GM12878 (cell line): ENCODE results near the gene MBOAT7. TPM values are rescaled to one million over a fixed set of nuclear protein-coding genes. Genes with fewer than 3 reads are reported as not detected.
"Not testable (repeated sequence)": the region's sequence is repeated elsewhere in the genome, so short reads cannot be mapped to it uniquely, and the experiment has no call there.

Experiments
- ATAC-seq: fragments of 200-7000 bp; cut with Tn5 transposase; 3 replicates; pipeline ENCODE4 v1.9.1; 2020; ENCODE audit warnings: mild to moderate bottlenecking, moderate library complexity
- BruUV-seq: library from RNA; stranded (reverse); fragments of 400-500 nt; replicated peaks from 2 replicates; lab custom pipeline; 2021; lab: Mats Ljungman, UMichigan
- CTCF ChIA-PET: fragments of 300-600 bp; sonication (Branson Sonifier 250); formaldehyde crosslinking; extraction: SDS; loops from one replicate; lab custom pipeline; 2021; ENCODE audit warnings: inconsistent platforms; lab: Yijun Ruan, JAX
- POLR2A ChIA-PET: fragments of 350-600 bp; formaldehyde crosslinking; extraction: SDS; loops from one replicate; lab custom pipeline; 2021; ENCODE audit warnings: inconsistent platforms; lab: Charles Lee
- RAD21 ChIA-PET: fragments of 300-600 bp; sonication (Branson Sonifier 250); formaldehyde crosslinking; loops from one replicate; lab custom pipeline; 2023; ENCODE audit warnings: antibody characterized with exemption; ENCODE audit not compliant: unreplicated experiment; lab: Charles Lee
- SMC1A ChIA-PET: fragments of 300-600 bp; sonication (Branson Sonifier 250); formaldehyde crosslinking; loops from one replicate; lab custom pipeline; 2023; ENCODE audit not compliant: unreplicated experiment, uncharacterized antibody; lab: Charles Lee
- DNase-seq: peaks from one replicate; pipeline ENCODE4 v3.0.0-alpha.2; 2011; ENCODE audit warnings: low read depth, low spot score
- FAIRE-seq: peaks from 3 replicates; lab custom pipeline; 2011; peaks lifted over from hg19 to GRCh38; lab: Jason Lieb, UNC
- H2AFZ ChIP-seq: 2 replicates; pipeline ENCODE4 v1.6.0; 2011; ENCODE audit warnings: low read depth, low read length, control low read depth; ENCODE audit not compliant: control insufficient read depth
- H3K27ac ChIP-seq: 2 replicates; pipeline ENCODE4 v1.5.1; 2011; ENCODE audit warnings: control low read depth; ENCODE audit not compliant: control insufficient read depth, insufficient read depth
- H3K27me3 ChIP-seq, 2 experiments: replicated peaks in 1 of 2; 2 replicates each; pipeline versions ENCODE4 v1.6.0 to v1.6.1; 2011; ENCODE audit warnings: low read length in 1 of 2; ENCODE audit not compliant: control insufficient read depth in 2 of 2, insufficient read depth in 2 of 2
- H3K36me3 ChIP-seq, 2 experiments: 2 replicates each; pipeline ENCODE4 v1.5.1; 2011; ENCODE audit warnings: low read length in 1 of 2; ENCODE audit not compliant: control insufficient read depth in 2 of 2, insufficient read depth in 2 of 2
- H3K4me1 ChIP-seq: 2 replicates; pipeline ENCODE4 v1.6.1; 2011; ENCODE audit warnings: mild to moderate bottlenecking, low read length, moderate library complexity, mixed read lengths; ENCODE audit not compliant: control insufficient read depth, insufficient read depth
- H3K4me2 ChIP-seq: 2 replicates; pipeline ENCODE4 v1.6.0; 2011; ENCODE audit warnings: control low read depth; ENCODE audit not compliant: control insufficient read depth, insufficient read depth
- H3K4me3 ChIP-seq: fragments of 200-600 bp; sonication (generic); 2 replicates; pipeline ENCODE4 v1.5.1; 2016
- H3K79me2 ChIP-seq: 2 replicates; pipeline ENCODE4 v1.6.0; 2011; ENCODE audit warnings: low read length; ENCODE audit not compliant: control insufficient read depth, insufficient read depth
- H3K9ac ChIP-seq: 2 replicates; pipeline ENCODE4 v1.8.0; 2011; ENCODE audit warnings: low read length, control low read depth, mixed read lengths; ENCODE audit not compliant: control insufficient read depth, insufficient read depth
- H3K9me3 ChIP-seq: replicated peaks from 3 replicates; pipeline ENCODE4 v1.5.1; 2011; ENCODE audit warnings: mild to moderate bottlenecking, low read length; ENCODE audit not compliant: control insufficient read depth, insufficient read depth
- H4K20me1 ChIP-seq: 2 replicates; pipeline ENCODE4 v1.6.0; 2011; ENCODE audit not compliant: control insufficient read depth, insufficient read depth
- FOXM1 ChIP-seq: IDR thresholded peaks from 2 replicates; pipeline ENCODE4 v1.6.1; 2012; ENCODE audit warnings: low read depth, mild to moderate bottlenecking, inconsistent platforms, low read length, moderate library complexity
- IKZF1 ChIP-seq: fragments of 450-650 bp; conservative IDR thresholded peaks from 2 replicates; pipeline ENCODE4 v1.6.1; 2017; ENCODE audit warnings: antibody characterized with exemption, mild to moderate bottlenecking
- MYC ChIP-seq: IDR thresholded peaks from 2 replicates; pipeline ENCODE4 v1.6.1; 2011; ENCODE audit warnings: mild to moderate bottlenecking, low read length, moderate library complexity, inconsistent platforms; ENCODE audit not compliant: insufficient read depth, insufficient replicate concordance, insufficient read length, severe bottlenecking
- NR2C1 ChIP-seq: fragments of 450-650 bp; IDR thresholded peaks from 2 replicates; pipeline ENCODE4 v1.6.1; 2017; ENCODE audit warnings: antibody characterized with exemption, mild to moderate bottlenecking, moderate library complexity
- POLR2AphosphoS5 ChIP-seq: IDR thresholded peaks from 2 replicates; pipeline ENCODE4 v1.6.1; 2011; ENCODE audit warnings: mild to moderate bottlenecking, low read length, inconsistent platforms
- STAT3 ChIP-seq: IDR thresholded peaks from 2 replicates; pipeline ENCODE4 v1.6.1; 2011; ENCODE audit warnings: low read depth, low read length, improper control_type of control experiment
- ZNF217 ChIP-seq: fragments of 450-650 bp; IDR thresholded peaks from 2 replicates; pipeline ENCODE4 v1.6.1; 2017; ENCODE audit warnings: antibody characterized with exemption, mild to moderate bottlenecking
- WGBS: methylation state at CpG from one replicate; pipeline ENCODE4 v1.1.6; 2016; ENCODE audit warnings: low lambda C conversion rate; ENCODE audit not compliant: insufficient replicate concordance, insufficient coverage; ENCODE audit errors: missing lambda C conversion rate; 5-methylcytosine and 5-hydroxymethylcytosine counted together
- in situ Hi-C: fragments of 300-500 bp; cut with MboI; formaldehyde crosslinking; loops from 9 replicates; pipeline ENCODE4 v1.14.3; 2018; ENCODE audit warnings: mixed read lengths
- intact Hi-C: fragments of 100-400 bp; cut with micrococcal nuclease; formaldehyde crosslinking; loops from one replicate; pipeline ENCODE4 v1.14.2; 2022; ENCODE audit not compliant: unreplicated experiment
- polyA plus RNA-seq, 11 experiments: library from polyadenylated mRNA; depleted of rRNA in 4 of 11; unstranded in 6 of 11; stranded (reverse) in 5 of 11; fragments of >200 nt; fragmentation: Nextera tagmentation in 4 of 11; fragmentation: Illumina TruSeq in 1 of 11; extraction: Ambion mirVana in 4 of 11; extraction: Trizol in 1 of 11; gene quantifications; 1 replicate in 1 of 11; 2 replicates in 10 of 11; pipeline versions ENCODE4 v1.2.1 to v1.2.3, GENCODE V29; 2011 to 2016; ENCODE audit warnings: inconsistent platforms in 2 of 11, missing spikeins in 2 of 11, low read depth in 1 of 11
- total RNA-seq, 4 experiments: library from RNA; depleted of rRNA in 3 of 4; stranded (reverse); fragments of >200 nt in 3 of 4; fragmentation: Illumina TruSeq in 1 of 4; extraction: Trizol in 1 of 4; gene quantifications; 2 replicates each; pipeline versions ENCODE4 v1.2.1 to v1.2.3, GENCODE V29; 2013 to 2021
- TF ChIP-seq, protein P1 (sequence below): fragments of 450-650 bp; IDR thresholded peaks from 2 replicates; pipeline ENCODE4 v1.6.1; 2017; ENCODE audit warnings: borderline replicate concordance

MBOAT7 gene
- total and polyA plus RNA-seq, 10 of the 15 experiments (the other 5 are each of a cell fraction or from before 2014, with no cell fraction given): 0.69 to 44.5 (median 21.7) TPM

DNA sequence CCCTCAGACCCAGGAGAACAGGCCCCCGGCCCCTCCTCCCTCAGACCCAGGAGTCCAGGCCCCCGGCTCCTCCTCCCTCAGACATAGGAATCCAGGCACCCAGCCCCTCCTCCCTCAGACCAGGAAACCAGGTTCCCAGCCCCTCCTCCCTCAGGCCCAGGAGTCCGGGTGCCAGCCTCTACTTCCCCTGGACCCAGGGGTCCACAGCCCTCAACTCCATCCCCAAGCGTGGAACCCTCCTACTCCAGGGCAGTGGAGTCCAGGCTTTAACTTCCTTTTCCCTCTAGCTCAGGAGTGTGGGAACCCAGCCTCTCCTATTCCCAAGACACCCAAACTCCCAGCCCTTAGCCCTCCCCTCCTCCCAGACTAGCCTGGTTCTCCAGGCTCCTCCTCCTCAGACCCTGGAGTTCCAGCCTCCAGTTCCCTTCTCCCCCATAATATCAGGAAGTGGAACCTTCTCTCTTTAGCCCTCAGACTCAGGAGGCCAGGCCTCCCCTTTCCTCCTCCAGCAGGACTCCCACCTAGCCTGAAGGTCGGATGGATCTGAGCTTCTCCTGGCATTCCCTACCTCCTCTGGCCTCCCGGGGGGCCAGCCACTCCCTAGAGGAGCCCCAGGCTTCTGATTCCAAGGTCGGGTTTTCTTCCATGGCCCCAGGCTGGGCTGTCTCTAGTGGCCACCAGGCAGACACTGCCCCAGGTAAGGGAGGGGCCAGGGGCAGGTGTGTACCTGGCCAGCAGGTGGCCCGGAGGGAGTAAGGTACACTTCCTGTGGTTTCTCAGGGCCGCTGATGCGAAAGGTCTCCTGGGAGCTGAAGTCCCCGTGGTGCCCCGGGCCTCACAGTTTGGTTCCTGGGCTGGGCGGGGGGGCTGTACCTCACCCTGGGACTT lies 16.7 kb downstream of the MBOAT7 start, which contains the start of gene TMC4 (continued):
- TF ChIP-seq, protein P1, sequence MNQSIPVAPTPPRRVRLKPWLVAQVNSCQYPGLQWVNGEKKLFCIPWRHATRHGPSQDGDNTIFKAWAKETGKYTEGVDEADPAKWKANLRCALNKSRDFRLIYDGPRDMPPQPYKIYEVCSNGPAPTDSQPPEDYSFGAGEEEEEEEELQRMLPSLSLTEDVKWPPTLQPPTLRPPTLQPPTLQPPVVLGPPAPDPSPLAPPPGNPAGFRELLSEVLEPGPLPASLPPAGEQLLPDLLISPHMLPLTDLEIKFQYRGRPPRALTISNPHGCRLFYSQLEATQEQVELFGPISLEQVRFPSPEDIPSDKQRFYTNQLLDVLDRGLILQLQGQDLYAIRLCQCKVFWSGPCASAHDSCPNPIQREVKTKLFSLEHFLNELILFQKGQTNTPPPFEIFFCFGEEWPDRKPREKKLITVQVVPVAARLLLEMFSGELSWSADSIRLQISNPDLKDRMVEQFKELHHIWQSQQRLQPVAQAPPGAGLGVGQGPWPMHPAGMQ: no peak
- TF ChIP-seq MYC (no peak), FOXM1 (no peak), NR2C1 (no peak), STAT3 (no peak), ZNF217 (0 out of 2 replicates have a peak, but pooled peaks have one; percentile 42), POLR2AphosphoS5 (no peak), IKZF1 (0 out of 2 replicates have a peak, but pooled peaks have one; percentile 14)

DNA sequence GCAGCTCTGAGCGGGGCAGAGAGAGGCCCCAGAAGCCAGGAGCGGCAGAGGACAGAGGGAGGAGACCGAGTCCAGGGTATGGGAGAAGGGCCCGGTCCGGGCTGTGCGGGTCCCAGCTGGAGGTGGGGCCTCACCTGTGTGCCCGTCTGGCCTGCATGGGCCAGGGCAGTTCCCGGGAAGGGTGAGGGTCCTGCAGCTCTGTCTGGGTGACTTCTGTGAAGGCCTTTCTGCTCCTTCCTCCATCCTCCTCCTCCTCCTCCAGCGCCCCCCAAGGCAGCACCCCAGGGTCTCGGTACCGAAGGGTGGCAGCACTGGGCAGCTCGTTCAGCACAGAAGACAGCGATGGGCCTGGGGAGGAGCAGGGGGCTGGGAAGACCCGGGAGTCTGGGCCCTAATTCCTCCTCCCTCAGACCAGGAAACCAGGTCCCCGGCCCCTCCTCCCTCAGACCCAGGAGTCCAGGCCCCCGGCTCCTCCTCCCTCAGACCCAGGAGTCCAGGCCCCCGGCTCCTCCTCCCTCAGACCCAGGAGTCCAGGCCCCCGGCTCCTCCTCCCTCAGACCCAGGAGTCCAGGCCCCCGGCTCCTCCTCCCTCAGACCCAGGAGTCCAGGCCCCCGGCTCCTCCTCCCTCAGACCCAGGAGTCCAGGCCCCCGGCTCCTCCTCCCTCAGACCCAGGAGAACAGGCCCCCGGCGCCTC lies 17.5 kb downstream of the MBOAT7 start:
- H3K4me2 ChIP-seq, H3K79me2 ChIP-seq, BruUV-seq, DNase-seq, H4K20me1 ChIP-seq, H3K36me3 ChIP-seq, H3K4me1 ChIP-seq, ATAC-seq, in situ Hi-C loops, FAIRE-seq, H3K4me3 ChIP-seq, H3K27me3 ChIP-seq, H3K9me3 ChIP-seq, H2AFZ ChIP-seq, intact Hi-C loops, H3K9ac ChIP-seq, RAD21 ChIA-PET, H3K27ac ChIP-seq: not testable (repeated sequence)
- POLR2A ChIA-PET: interaction anchor here (0.5 kb wide), 1 partner anchor 1499 kb away, joined by 3 read pairs; no protein-coding TSS in a partner anchor
- 41% methylated on average over 15 of the region's 23 CpGs for WGBS
- SMC1A ChIA-PET: interaction anchor here (0.7 kb wide), 1 partner anchor 150 kb away, joined by 4 read pairs; no protein-coding TSS in a partner anchor
- CTCF ChIA-PET: interaction anchor here (2.6 kb wide), 1 partner anchor 61 kb away, joined by 9 read pairs; no protein-coding TSS in a partner anchor
